Keratinocyte (primary cell): ENCODE results near the gene NRG3. TPM values are rescaled to one million over a fixed set of nuclear protein-coding genes. Genes with fewer than 3 reads are reported as not detected.
"Not testable (repeated sequence)": the region's sequence is repeated elsewhere in the genome, so short reads cannot be mapped to it uniquely, and the experiment has no call there.

ENCODE experiments used
- DNase-seq: peaks from one replicate; pipeline ENCODE4 v3.0.0-alpha.2; 2011; ENCODE audit warnings: low read depth, missing footprints, low spot score
- FAIRE-seq: peaks from 2 replicates; lab custom pipeline; 2011; peaks lifted over from hg19 to GRCh38; lab: Jason Lieb, UNC
- H2AFZ ChIP-seq: 2 replicates; pipeline ENCODE4 v1.6.0; 2012; ENCODE audit warnings: low read length, control low read depth, inconsistent platforms; ENCODE audit not compliant: control insufficient read depth
- H3K27ac ChIP-seq: 2 replicates; pipeline ENCODE4 v1.5.1; 2011; ENCODE audit warnings: low read length; ENCODE audit not compliant: control insufficient read depth, insufficient read depth
- H3K27me3 ChIP-seq: 3 replicates; pipeline ENCODE4 v1.6.0; 2011; ENCODE audit warnings: low read length; ENCODE audit not compliant: control insufficient read depth, insufficient read depth; ENCODE audit errors: extremely low read depth
- H3K36me3 ChIP-seq, 2 experiments: 2 replicates in 1 of 2; 3 replicates in 1 of 2; pipeline ENCODE4 v1.5.1; 2011; ENCODE audit warnings: low read length in 2 of 2, mild to moderate bottlenecking in 1 of 2; ENCODE audit not compliant: control insufficient read depth in 2 of 2, insufficient read depth in 2 of 2; ENCODE audit errors: extremely low read depth in 1 of 2
- H3K4me1 ChIP-seq: 3 replicates; pipeline ENCODE4 v1.5.1; 2011; ENCODE audit warnings: low read length; ENCODE audit not compliant: control insufficient read depth, insufficient read depth; ENCODE audit errors: extremely low read depth
- H3K4me2 ChIP-seq: 3 replicates; pipeline ENCODE4 v1.6.0; 2011; ENCODE audit warnings: low read depth, low read length; ENCODE audit not compliant: control insufficient read depth, insufficient read depth; ENCODE audit errors: extremely low read depth
- H3K4me3 ChIP-seq, 3 experiments: fragments of 200-600 bp in 1 of 3; sonication (generic) in 1 of 3; 2 replicates in 2 of 3; 3 replicates in 1 of 3; pipeline ENCODE4 v1.5.1; 2011 to 2016; ENCODE audit warnings: low read length in 3 of 3, mild to moderate bottlenecking in 3 of 3, control low read depth in 2 of 3, inconsistent platforms in 1 of 3, low read depth in 1 of 3, mixed read lengths in 1 of 3, mixed run types in 1 of 3, moderate library complexity in 1 of 3; ENCODE audit not compliant: control insufficient read depth in 2 of 3, insufficient read depth in 2 of 3; ENCODE audit errors: extremely low read depth in 1 of 3
- H3K79me2 ChIP-seq: 2 replicates; pipeline ENCODE4 v1.6.0; 2012; ENCODE audit warnings: low read length; ENCODE audit not compliant: control insufficient read depth, insufficient read depth
- H3K9ac ChIP-seq: 3 replicates; pipeline ENCODE4 v1.6.0; 2011; ENCODE audit warnings: low read length; ENCODE audit not compliant: control insufficient read depth, insufficient read depth; ENCODE audit errors: extremely low read depth
- H3K9me1 ChIP-seq: 3 replicates; pipeline ENCODE4 v1.6.0; 2011; ENCODE audit warnings: low read length; ENCODE audit not compliant: control insufficient read depth, insufficient read depth; ENCODE audit errors: extremely low read depth
- H3K9me3 ChIP-seq: 2 replicates; pipeline ENCODE4 v1.5.1; 2012; ENCODE audit warnings: low read depth, low read length; ENCODE audit not compliant: control insufficient read depth
- H4K20me1 ChIP-seq: 3 replicates; pipeline ENCODE4 v1.6.0; 2011; ENCODE audit warnings: low read length; ENCODE audit not compliant: control insufficient read depth, insufficient read depth; ENCODE audit errors: extremely low read depth
- CTCF ChIP-seq, 3 experiments: IDR thresholded peaks in 1 of 3; conservative IDR thresholded peaks in 1 of 3; optimal IDR thresholded peaks in 1 of 3; 2 replicates in 2 of 3; 3 replicates in 1 of 3; pipeline versions ENCODE3 to v1.5.1; 2011; ENCODE audit warnings: low read length in 3 of 3, mild to moderate bottlenecking in 3 of 3, moderate library complexity in 2 of 3, control low read depth in 1 of 3, inconsistent platforms in 1 of 3; ENCODE audit not compliant: insufficient read depth in 2 of 3; ENCODE audit errors: extremely low read depth in 1 of 3
- EZH2 ChIP-seq: IDR thresholded peaks from one replicate; pipeline ENCODE4 v1.6.1; 2012; ENCODE audit warnings: inconsistent platforms, mild to moderate bottlenecking, low read length, moderate library complexity
- dilution Hi-C: fragments of 300-500 bp; cut with MboI; formaldehyde crosslinking; loops from one replicate; pipeline ENCODE4 v1.7.0; 2020; ENCODE audit warnings: low sequenced_read_pairs; ENCODE audit not compliant: extremely low pct_ligation_motif_present
- polyA plus RNA-seq, 5 experiments: library from polyadenylated mRNA; depleted of rRNA in 3 of 5; stranded (reverse) in 3 of 5; stranded (forward) in 1 of 5; unstranded in 1 of 5; fragments of >200 nt; gene quantifications; 1 replicate in 1 of 5; 2 replicates in 3 of 5; 3 replicates in 1 of 5; pipeline versions ENCODE4 v1.2.1 to v1.2.3, GENCODE V29; 2011 to 2012; ENCODE audit warnings: missing spikeins in 2 of 5, low read depth in 1 of 5, low replicate concordance in 1 of 5

NRG3 gene
- polyA plus RNA-seq, 1 donor (not counting 4 experiments of a cell fraction or from before 2014, with no cell fraction given): not detected

GRCh38 chr10:82041018-82041417 is 166.0 kb downstream of the NRG3 start:
- no peak for TF ChIP-seq CTCF (optimal IDR thresholded peaks at IDR 0.05 in 1 of 3, IDR thresholded peaks at IDR 0.05 in 1 of 3, conservative IDR thresholded peaks at IDR 0.05 in 1 of 3; ENCODE audit: extremely low read depth in 1 of 3, insufficient read depth in 2 of 3, low read length in 3 of 3)
- Histone ChIP-seq H3K9me3 (no peaks in the 10 kb centered on the region), H3K79me2 (no peaks in the 10 kb centered on the region), H3K4me2 (no peak overlapping the region), H2AFZ (no peak overlapping the region), H3K36me3 (no peaks in the 10 kb centered on the region), H4K20me1 (no peaks in the 10 kb centered on the region), H3K27ac (no peak overlapping the region), H3K27me3 (no peaks in the 10 kb centered on the region), H3K9ac (no peak overlapping the region), H3K4me1 (no peaks in the 10 kb centered on the region), H3K9me1 (no peaks in the 10 kb centered on the region), H3K4me3 (no peak overlapping the region)
- no peak for FAIRE-seq
- dilution Hi-C loops: no loop called here
- no peak for DNase-seq

- Histone ChIP-seq H3K36me3 (no peaks in the 10 kb centered on the region), H3K4me2 (no peak overlapping the region), H3K4me3 (no peak overlapping the region), H4K20me1 (no peaks in the 10 kb centered on the region), H3K27ac (no peak overlapping the region), H3K79me2 (no peaks in the 10 kb centered on the region), H3K9me1 (no peaks in the 10 kb centered on the region), H2AFZ (no peak overlapping the region), H3K4me1 (no peaks in the 10 kb centered on the region), H3K27me3 (no peaks in the 10 kb centered on the region), H3K9ac (no peak overlapping the region), H3K9me3 (no peaks in the 10 kb centered on the region)
- FAIRE-seq: no peak
- DNase-seq: no peak
- dilution Hi-C loops: no loop called here
- TF ChIP-seq CTCF (optimal IDR thresholded peaks at IDR 0.05 in 1 of 3, IDR thresholded peaks at IDR 0.05 in 1 of 3, conservative IDR thresholded peaks at IDR 0.05 in 1 of 3; ENCODE audit: extremely low read depth in 1 of 3, insufficient read depth in 2 of 3, low read length in 3 of 3) (no peak), EZH2 (no peak)
These were observed 181.4 kb downstream of the NRG3 start for GRCh38 chr10:82056391-82056790.

- H3K4me1 ChIP-seq, H3K36me3 ChIP-seq, H3K27ac ChIP-seq, H3K9me1 ChIP-seq, FAIRE-seq, H3K9ac ChIP-seq, H4K20me1 ChIP-seq, H3K4me2 ChIP-seq, DNase-seq, H3K79me2 ChIP-seq, dilution Hi-C loops, H3K9me3 ChIP-seq, H3K27me3 ChIP-seq, H2AFZ ChIP-seq, H3K4me3 ChIP-seq: not testable (repeated sequence)
These were observed 192.2 kb downstream of the NRG3 start for GRCh38 chr10:82067192-82067591.
